Measurements from ENCODE around the gene MRAP2. TPM values are rescaled to one million over a fixed set of nuclear protein-coding genes. Genes with fewer than 3 reads are reported as not detected.
"Not testable (repeated sequence)": the region's sequence is repeated elsewhere in the genome, so short reads cannot be mapped to it uniquely, and the experiment has no call there.

Gene MRAP2
- total RNA-seq, 4 donors from 2014 or later: 0.33 to 1.5 (median 0.50) TPM; not detected in 1

- Histone ChIP-seq H3K36me3 (no peaks in the 10 kb centered on the region), H3K4me1 (no peaks in the 10 kb centered on the region), H3K27ac (no peak overlapping the region), H3K4me3 (replicated peaks in 1 of 3) (no peak overlapping the region), H3K9me3 (no peaks in the 10 kb centered on the region), H3K27me3 (no peaks in the 10 kb centered on the region)
- WGBS, 2 donors: 48 to 56% methylated on average over 4 of the region's 4 CpGs
- no peak for DNase-seq
- intact Hi-C loops (cut with DNase I): no loop called here
- no peak for TF ChIP-seq POLR2A (IDR thresholded peaks at IDR 0.05)
- no peak for TF ChIP-seq CTCF (IDR thresholded peaks at IDR 0.05)
Observed at GRCh38 chr6:84089081-84089480, 55.5 kb downstream of the MRAP2 start.

GRCh38 chr6:84089552-84089951 is 56.0 kb downstream of the MRAP2 start:
- Histone ChIP-seq H3K36me3 (no peaks in the 10 kb centered on the region), H3K27ac (no peak overlapping the region), H3K4me1 (no peaks in the 10 kb centered on the region), H3K27me3 (no peaks in the 10 kb centered on the region), H3K4me3 (replicated peaks in 1 of 3) (no peak overlapping the region), H3K9me3 (no peaks in the 10 kb centered on the region)
- no peak for DNase-seq
- no peak for TF ChIP-seq CTCF (IDR thresholded peaks at IDR 0.05)
- no peak for TF ChIP-seq POLR2A (IDR thresholded peaks at IDR 0.05)
- 54 to 65% methylated on average over 3 of the region's 3 CpGs for WGBS, 2 donors
- intact Hi-C loops (cut with DNase I): no loop called here

- intact Hi-C loops (cut with DNase I): no loop called here
- Histone ChIP-seq H3K9me3 (no peaks in the 10 kb centered on the region), H3K27me3 (no peaks in the 10 kb centered on the region), H3K36me3 (no peaks in the 10 kb centered on the region), H3K4me3 (replicated peaks in 1 of 3) (no peak overlapping the region), H3K4me1 (no peaks in the 10 kb centered on the region), H3K27ac (no peak overlapping the region)
- no peak for DNase-seq
- WGBS, 2 donors: 66 to 70% methylated on average over 4 of the region's 4 CpGs
- TF ChIP-seq POLR2A (IDR thresholded peaks at IDR 0.05) (no peak), CTCF (IDR thresholded peaks at IDR 0.05) (no peak)
Observed at GRCh38 chr6:84093441-84094435, 60.2 kb downstream of the MRAP2 start.

GRCh38 chr6:84095156-84095555 is 61.6 kb downstream of the MRAP2 start:
- intact Hi-C loops (cut with DNase I): no loop called here
- Histone ChIP-seq H3K27me3 (no peaks in the 10 kb centered on the region), H3K4me3 (replicated peaks in 1 of 3) (no peak overlapping the region), H3K36me3 (no peaks in the 10 kb centered on the region), H3K9me3 (no peaks in the 10 kb centered on the region), H3K27ac (no peak overlapping the region), H3K4me1 (no peaks in the 10 kb centered on the region)
- DNase-seq: no peak
- no peak for TF ChIP-seq POLR2A (IDR thresholded peaks at IDR 0.05)
- no peak for TF ChIP-seq CTCF (IDR thresholded peaks at IDR 0.05)

- no peak for DNase-seq
- no peaks in the 10 kb centered on the region for H3K36me3 ChIP-seq
- H3K4me1 ChIP-seq: no peaks in the 10 kb centered on the region
- no peaks in the 10 kb centered on the region for H3K27me3 ChIP-seq
- intact Hi-C loops (cut with DNase I): no loop called here
- no peak overlapping the region for H3K27ac ChIP-seq
- H3K4me3 ChIP-seq (replicated peaks in 1 of 3): no peak overlapping the region
- H3K9me3 ChIP-seq: no peaks in the 10 kb centered on the region
- WGBS, 2 donors: 16 to 20% methylated on average over 1 of the region's 1 CpG
- TF ChIP-seq POLR2A (IDR thresholded peaks at IDR 0.05): no peak
- TF ChIP-seq CTCF (IDR thresholded peaks at IDR 0.05): no peak
Observed at GRCh38 chr6:84103029-84103428, 69.5 kb downstream of the MRAP2 start.

GRCh38 chr6:84105215-84105924 is 71.8 kb downstream of the MRAP2 start:
- DNase-seq; H3K4me3 ChIP-seq (replicated peaks in 1 of 3); H3K27ac ChIP-seq; intact Hi-C loops (cut with DNase I); H3K4me1 ChIP-seq; H3K36me3 ChIP-seq; H3K27me3 ChIP-seq; H3K9me3 ChIP-seq: not testable (repeated sequence)
- WGBS, 2 donors: 90% methylated on average over 3 of the region's 3 CpGs
